Measurements from ENCODE around the gene RMND5B. TPM values are rescaled to one million over a fixed set of nuclear protein-coding genes. Genes with fewer than 3 reads are reported as not detected.

Gene RMND5B
- total RNA-seq, 1 experiment from 2014 or later = 24.1 TPM

GRCh38 chr5:178191661-178192060, 60.8 kb downstream of the RMND5B start:
- no peak for TF ChIP-seq CBX3 (IDR thresholded peaks at IDR 0.05; ENCODE audit: low read depth)
- no peak for TF ChIP-seq EGR1 (IDR thresholded peaks at IDR 0.05; ENCODE audit: low read depth)
- no peak for TF ChIP-seq SP1 (IDR thresholded peaks at IDR 0.05; ENCODE audit: low read depth)
- no peaks in the 10 kb centered on the region for H3K4me1 ChIP-seq (ENCODE audit: control insufficient read depth in 1 of 2, insufficient read depth in 2 of 2, low read length in 2 of 2)
- DNase-seq (ENCODE audit: low read depth, low spot score) (no peak), ATAC-seq (no peak)
- POLR2A ChIA-PET = no interaction called here
- RAD21 ChIA-PET (ENCODE audit: low non-redundant PET in 1 of 2, low total read pairs in 2 of 2, uncharacterized antibody in 2 of 2, unreplicated experiment in 2 of 2) = no interaction called here
- H3K9me3 ChIP-seq (ENCODE audit: control insufficient read depth in 1 of 2, insufficient read depth in 1 of 2, low read depth in 1 of 2, low read length in 2 of 2) = peaks cover 0 to 3% of the 10 kb centered on the region in 2 experiments; a peak in 1 of 4 replicates
- no peaks in the 10 kb centered on the region for H4K20me1 ChIP-seq (ENCODE audit: insufficient read depth)
- CTCF ChIA-PET = no interaction called here
- intact Hi-C loops (cut with micrococcal nuclease) = no loop called here
- H2AFZ ChIP-seq (ENCODE audit: low read depth, low read length, poor library complexity, severe bottlenecking) = no peak overlapping the region
- no peaks in the 10 kb centered on the region for H3K27me3 ChIP-seq (ENCODE audit: insufficient read depth, low read length)
- H3K36me3 ChIP-seq (ENCODE audit: control insufficient read depth in 1 of 2, insufficient read depth in 2 of 2, low read length in 2 of 2) = no peaks in the 10 kb centered on the region
- no peak overlapping the region for H3K4me3 ChIP-seq (replicated peaks in 1 of 2; ENCODE audit: low read depth in 1 of 2, low read length in 2 of 2)
- no peak overlapping the region for H3K27ac ChIP-seq (ENCODE audit: low read depth, low read length)
- H3K4me2 ChIP-seq (ENCODE audit: low read length) = no peak overlapping the region
- no TSS peak for BruUV-seq (replicated peaks)
- no peaks in the 10 kb centered on the region for H3K79me2 ChIP-seq (ENCODE audit: insufficient read depth, low read length)
- no peak overlapping the region for H3K9ac ChIP-seq (ENCODE audit: low read length)
- H3K9me2 ChIP-seq (ENCODE audit: insufficient read depth) = no peaks in the 10 kb centered on the region

- H3K27ac ChIP-seq (ENCODE audit: low read depth, low read length) = no peak overlapping the region
- DNase-seq (ENCODE audit: low read depth, low spot score) = no peak
- H4K20me1 ChIP-seq (ENCODE audit: insufficient read depth) = no peaks in the 10 kb centered on the region
- TF ChIP-seq RAD21 (IDR thresholded peaks at IDR 0.05; ENCODE audit: low read depth) = no peak
- TF ChIP-seq CTCF (IDR thresholded peaks at IDR 0.05 in 2 of 3, conservative IDR thresholded peaks at IDR 0.05 in 1 of 3; ENCODE audit: borderline replicate concordance in 1 of 3, insufficient read depth in 1 of 3, low read depth in 2 of 3, low read length in 2 of 3) = no peak
- no peak for TF ChIP-seq ZFX (IDR thresholded peaks at IDR 0.05)
- TF ChIP-seq ELF1 (IDR thresholded peaks at IDR 0.05; ENCODE audit: borderline replicate concordance, low read depth) = no peak
- no peak for TF ChIP-seq SIN3A (IDR thresholded peaks at IDR 0.05; ENCODE audit: low read depth)
- TF ChIP-seq SP1 (IDR thresholded peaks at IDR 0.05; ENCODE audit: low read depth) = no peak
- no peak for TF ChIP-seq EZH2phosphoT487 (IDR thresholded peaks at IDR 0.05; ENCODE audit: borderline replicate concordance)
- no peak for TF ChIP-seq ATF3 (IDR thresholded peaks at IDR 0.05)
- TF ChIP-seq CEBPB (IDR thresholded peaks at IDR 0.05; ENCODE audit: low read depth) = peak; percentile 79
- peak; percentile 36; the same call in 1 of the 2 replicates for TF ChIP-seq EGR1 (IDR thresholded peaks at IDR 0.05; ENCODE audit: low read depth)
- TF ChIP-seq TCF7L2 (IDR thresholded peaks at IDR 0.05; ENCODE audit: borderline replicate concordance, extremely low read depth, insufficient read depth, insufficient read length) = no peak
- no peak for TF ChIP-seq POLR2A (IDR thresholded peaks at IDR 0.05; ENCODE audit: borderline replicate concordance, extremely low read depth, insufficient read depth, insufficient read length)
- no peak for TF ChIP-seq POLR2AphosphoS5 (IDR thresholded peaks at IDR 0.05; ENCODE audit: low read depth, low read length)
- no peak for TF ChIP-seq EZH2 (IDR thresholded peaks at IDR 0.05)
- TF ChIP-seq JUND (IDR thresholded peaks at IDR 0.05) = no peak
- H3K4me3 ChIP-seq (replicated peaks in 1 of 2; ENCODE audit: low read depth in 1 of 2, low read length in 2 of 2) = no peak overlapping the region
- no peak overlapping the region for H3K4me2 ChIP-seq (ENCODE audit: low read length)
- ChIA-PET POLR2A (no interaction called here), RAD21 (ENCODE audit: low non-redundant PET in 1 of 2, low total read pairs in 2 of 2, uncharacterized antibody in 2 of 2, unreplicated experiment in 2 of 2) (no interaction called here), CTCF (no interaction called here)
- intact Hi-C loops (cut with micrococcal nuclease) = no loop called here
- no peak overlapping the region for H3K9ac ChIP-seq (ENCODE audit: low read length)
- no peak for ATAC-seq
- H3K9me3 ChIP-seq (ENCODE audit: control insufficient read depth in 1 of 2, insufficient read depth in 1 of 2, low read depth in 1 of 2, low read length in 2 of 2) = peaks cover 0 to 3% of the 10 kb centered on the region in 2 experiments; a peak in 1 of 4 replicates
- no TSS peak for BruUV-seq (replicated peaks)
- no peaks in the 10 kb centered on the region for H3K27me3 ChIP-seq (ENCODE audit: insufficient read depth, low read length)
- no peak overlapping the region for H2AFZ ChIP-seq (ENCODE audit: low read depth, low read length, poor library complexity, severe bottlenecking)
- H3K79me2 ChIP-seq (ENCODE audit: insufficient read depth, low read length) = no peaks in the 10 kb centered on the region
- H3K4me1 ChIP-seq (ENCODE audit: control insufficient read depth in 1 of 2, insufficient read depth in 2 of 2, low read length in 2 of 2) = no peaks in the 10 kb centered on the region
- no peaks in the 10 kb centered on the region for H3K36me3 ChIP-seq (ENCODE audit: control insufficient read depth in 1 of 2, insufficient read depth in 2 of 2, low read length in 2 of 2)
- H3K9me2 ChIP-seq (ENCODE audit: insufficient read depth) = no peaks in the 10 kb centered on the region
Measured at GRCh38 chr5:178192244-178192643, 61.4 kb downstream of the RMND5B start.

Data from HCT116 (cell line).